ENCODE results near the gene EMX2. TPM values are rescaled to one million over a fixed set of nuclear protein-coding genes. Genes with fewer than 3 reads are reported as not detected.

Gene EMX2
- total and polyA plus RNA-seq, 10 of the 15 experiments (the other 5 are each of a cell fraction or from before 2014, with no cell fraction given): 0.12 TPM; not detected in 9

- no peak for TF ChIP-seq PRDM15 (CRISPR knock-in tag; IDR thresholded peaks at IDR 0.05)
- TF ChIP-seq SUPT20H (IDR thresholded peaks at IDR 0.05; ENCODE audit: borderline replicate concordance, control insufficient read depth, low read depth, low read length): no peak
- no peak for TF ChIP-seq RFX5 (IDR thresholded peaks at IDR 0.05; ENCODE audit: low read depth, low read length)
- no peak for TF ChIP-seq IKZF2 (IDR thresholded peaks at IDR 0.05)
- TF ChIP-seq, protein P1, sequence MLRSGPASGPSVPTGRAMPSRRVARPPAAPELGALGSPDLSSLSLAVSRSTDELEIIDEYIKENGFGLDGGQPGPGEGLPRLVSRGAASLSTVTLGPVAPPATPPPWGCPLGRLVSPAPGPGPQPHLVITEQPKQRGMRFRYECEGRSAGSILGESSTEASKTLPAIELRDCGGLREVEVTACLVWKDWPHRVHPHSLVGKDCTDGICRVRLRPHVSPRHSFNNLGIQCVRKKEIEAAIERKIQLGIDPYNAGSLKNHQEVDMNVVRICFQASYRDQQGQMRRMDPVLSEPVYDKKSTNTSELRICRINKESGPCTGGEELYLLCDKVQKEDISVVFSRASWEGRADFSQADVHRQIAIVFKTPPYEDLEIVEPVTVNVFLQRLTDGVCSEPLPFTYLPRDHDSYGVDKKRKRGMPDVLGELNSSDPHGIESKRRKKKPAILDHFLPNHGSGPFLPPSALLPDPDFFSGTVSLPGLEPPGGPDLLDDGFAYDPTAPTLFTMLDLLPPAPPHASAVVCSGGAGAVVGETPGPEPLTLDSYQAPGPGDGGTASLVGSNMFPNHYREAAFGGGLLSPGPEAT (IDR thresholded peaks at IDR 0.05; ENCODE audit: low read depth): no peak
- TF ChIP-seq, protein P2, sequence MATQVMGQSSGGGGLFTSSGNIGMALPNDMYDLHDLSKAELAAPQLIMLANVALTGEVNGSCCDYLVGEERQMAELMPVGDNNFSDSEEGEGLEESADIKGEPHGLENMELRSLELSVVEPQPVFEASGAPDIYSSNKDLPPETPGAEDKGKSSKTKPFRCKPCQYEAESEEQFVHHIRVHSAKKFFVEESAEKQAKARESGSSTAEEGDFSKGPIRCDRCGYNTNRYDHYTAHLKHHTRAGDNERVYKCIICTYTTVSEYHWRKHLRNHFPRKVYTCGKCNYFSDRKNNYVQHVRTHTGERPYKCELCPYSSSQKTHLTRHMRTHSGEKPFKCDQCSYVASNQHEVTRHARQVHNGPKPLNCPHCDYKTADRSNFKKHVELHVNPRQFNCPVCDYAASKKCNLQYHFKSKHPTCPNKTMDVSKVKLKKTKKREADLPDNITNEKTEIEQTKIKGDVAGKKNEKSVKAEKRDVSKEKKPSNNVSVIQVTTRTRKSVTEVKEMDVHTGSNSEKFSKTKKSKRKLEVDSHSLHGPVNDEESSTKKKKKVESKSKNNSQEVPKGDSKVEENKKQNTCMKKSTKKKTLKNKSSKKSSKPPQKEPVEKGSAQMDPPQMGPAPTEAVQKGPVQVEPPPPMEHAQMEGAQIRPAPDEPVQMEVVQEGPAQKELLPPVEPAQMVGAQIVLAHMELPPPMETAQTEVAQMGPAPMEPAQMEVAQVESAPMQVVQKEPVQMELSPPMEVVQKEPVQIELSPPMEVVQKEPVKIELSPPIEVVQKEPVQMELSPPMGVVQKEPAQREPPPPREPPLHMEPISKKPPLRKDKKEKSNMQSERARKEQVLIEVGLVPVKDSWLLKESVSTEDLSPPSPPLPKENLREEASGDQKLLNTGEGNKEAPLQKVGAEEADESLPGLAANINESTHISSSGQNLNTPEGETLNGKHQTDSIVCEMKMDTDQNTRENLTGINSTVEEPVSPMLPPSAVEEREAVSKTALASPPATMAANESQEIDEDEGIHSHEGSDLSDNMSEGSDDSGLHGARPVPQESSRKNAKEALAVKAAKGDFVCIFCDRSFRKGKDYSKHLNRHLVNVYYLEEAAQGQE (IDR thresholded peaks at IDR 0.05; ENCODE audit: low read depth, low read length): no peak
- no peak for TF ChIP-seq FOXM1 (IDR thresholded peaks at IDR 0.05; ENCODE audit: low read depth, low read length)
Measured at GRCh38 chr10:117514971-117515370, 27.6 kb upstream of the EMX2 start (continued).

Measured in GM12878 (cell line).